Left kidney (tissue), 2 donors: ENCODE measurements around the gene CAMK2G. TPM values are rescaled to one million over a fixed set of nuclear protein-coding genes. Genes with fewer than 3 reads are reported as not detected.
"Not testable (repeated sequence)": the region's sequence is repeated elsewhere in the genome, so short reads cannot be mapped to it uniquely, and the experiment has no call there.

Experiments used
- DNase-seq: peaks from one replicate; pipeline ENCODE4 v3.0.0-alpha.2; 2013
- polyA plus RNA-seq: library from polyadenylated mRNA; unstranded; fragments of 120-200 nt; gene quantifications from one replicate; pipeline ENCODE4 v1.2.1, GENCODE V29; 2013; ENCODE audit not compliant: insufficient read length

Gene CAMK2G
- polyA plus RNA-seq, 1 donor, result 32.6 TPM

GRCh38 chr10:73791871-73792400 lies 82.4 kb downstream of the CAMK2G start:
- DNase-seq, result no peak

GRCh38 chr10:73790886-73791625 lies 83.3 kb downstream of the CAMK2G start:
- DNase-seq, result no peak

- no peak for DNase-seq
These were observed 84.7 kb downstream of the CAMK2G start for GRCh38 chr10:73789659-73790055.

GRCh38 chr10:73788864-73789658 lies 85.3 kb downstream of the CAMK2G start:
- DNase-seq, result no peak

- DNase-seq, result not testable (repeated sequence)
These were observed 87.1 kb downstream of the CAMK2G start for GRCh38 chr10:73787031-73787800.

GRCh38 chr10:73786512-73786885 lies 87.9 kb downstream of the CAMK2G start:
- no peak for DNase-seq

- no peak for DNase-seq
These were observed 88.4 kb downstream of the CAMK2G start for GRCh38 chr10:73785721-73786511.

GRCh38 chr10:73785211-73785720 lies 89.1 kb downstream of the CAMK2G start, which contains the start of gene ZSWIM8:
Gene ZSWIM8 (plus strand): TSS chr10:73785606. CDS start chr10:73785879, 273 bp downstream.
- DNase-seq, result peak; percentile 95

GRCh38 chr10:73782749-73783085 lies 91.6 kb downstream of the CAMK2G start:
- no peak for DNase-seq

- peak; percentile 91 for DNase-seq
These were observed 92.2 kb downstream of the CAMK2G start, which contains the start of gene CHCHD1 for GRCh38 chr10:73781879-73782748. Gene CHCHD1 (plus strand): TSS chr10:73782048. CDS start chr10:73782076, 28 bp downstream.

GRCh38 chr10:73781548-73781878 lies 92.8 kb downstream of the CAMK2G start:
- no peak for DNase-seq

- no peak for DNase-seq
These were observed 93.4 kb downstream of the CAMK2G start for GRCh38 chr10:73780966-73781365.

GRCh38 chr10:73780301-73780700 lies 94.1 kb downstream of the CAMK2G start:
- no peak for DNase-seq

GRCh38 chr10:73779539-73780197 lies 94.7 kb downstream of the CAMK2G start:
- no peak for DNase-seq

GRCh38 chr10:73779018-73779417 lies 95.3 kb downstream of the CAMK2G start:
- no peak for DNase-seq

- no peak for DNase-seq
These were observed 99.7 kb downstream of the CAMK2G start for GRCh38 chr10:73774637-73775036.

- DNase-seq, result no peak
These were observed 101.0 kb downstream of the CAMK2G start for GRCh38 chr10:73773152-73773879.

GRCh38 chr10:73772281-73773151 lies 101.8 kb downstream of the CAMK2G start:
- peak; percentile 64 for DNase-seq
